ENCODE data around the gene PCOLCE2.

The PCOLCE2 gene

DNA sequence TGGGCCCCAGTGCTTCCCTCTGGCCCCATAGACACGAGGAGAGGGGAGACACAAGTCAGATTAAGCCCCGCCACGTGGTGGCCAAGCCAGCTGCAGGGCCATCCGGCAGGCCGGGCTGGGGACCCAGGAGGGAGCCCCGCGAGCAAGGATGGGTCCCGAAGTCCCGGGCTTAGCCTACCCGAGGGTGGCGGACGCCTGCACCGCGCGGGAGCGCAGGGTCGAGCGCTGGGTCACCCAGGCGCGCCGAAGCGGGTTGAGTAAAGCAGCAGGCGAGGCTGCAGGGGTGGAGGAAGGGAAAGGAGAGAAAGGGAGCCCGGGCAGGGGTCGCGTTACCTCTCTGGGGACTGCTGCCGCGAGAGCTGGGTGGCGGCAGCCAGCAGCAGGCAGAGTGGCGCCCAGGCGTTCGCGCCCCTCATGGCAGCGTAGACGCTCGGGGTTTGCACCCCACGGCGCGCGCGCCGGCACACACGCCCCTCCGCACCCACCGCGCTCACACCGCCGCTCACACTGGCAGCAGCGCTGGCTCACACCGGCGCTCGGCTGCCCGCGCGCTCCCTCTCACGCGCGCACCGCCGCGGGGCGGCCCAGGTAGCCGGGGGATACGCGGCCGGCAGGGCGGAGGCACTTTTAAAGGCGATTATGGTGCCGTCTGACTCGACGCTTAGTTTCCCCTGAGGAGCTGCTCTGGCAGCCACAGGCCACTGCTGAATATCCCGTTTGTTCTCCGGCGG is at the start of gene PCOLCE2:
Gene PCOLCE2 (minus strand): TSS at position 603 of the 731 bp plus-strand sequence. CDS start 187 bp downstream, at position 416.
- peak; percentile 64 for DNase-seq

DNA sequence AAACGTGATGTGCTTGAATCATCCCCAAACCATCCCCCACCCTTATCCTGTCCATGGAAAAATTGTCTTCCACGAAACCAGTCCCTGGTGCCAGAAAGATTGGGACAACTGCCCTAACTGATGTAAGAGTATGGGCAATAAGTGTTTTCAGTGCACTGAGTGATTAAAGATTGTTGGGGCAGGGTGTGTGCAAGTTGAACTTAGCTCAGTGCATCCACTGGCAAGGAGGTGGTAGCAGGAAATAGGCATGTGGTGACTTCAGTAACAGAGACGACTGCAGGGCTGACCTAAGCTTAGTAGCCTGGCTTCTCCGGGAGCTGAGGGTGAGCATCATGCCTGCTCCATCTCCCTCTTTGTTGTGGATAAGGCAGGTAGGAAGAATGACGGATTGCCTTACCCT is 47.1 kb upstream of the PCOLCE2 start:
- no peak for DNase-seq

- no peak for DNase-seq
Measured at GRCh38 chr3:142934887-142935269, 46.0 kb upstream of the PCOLCE2 start.

DNA sequence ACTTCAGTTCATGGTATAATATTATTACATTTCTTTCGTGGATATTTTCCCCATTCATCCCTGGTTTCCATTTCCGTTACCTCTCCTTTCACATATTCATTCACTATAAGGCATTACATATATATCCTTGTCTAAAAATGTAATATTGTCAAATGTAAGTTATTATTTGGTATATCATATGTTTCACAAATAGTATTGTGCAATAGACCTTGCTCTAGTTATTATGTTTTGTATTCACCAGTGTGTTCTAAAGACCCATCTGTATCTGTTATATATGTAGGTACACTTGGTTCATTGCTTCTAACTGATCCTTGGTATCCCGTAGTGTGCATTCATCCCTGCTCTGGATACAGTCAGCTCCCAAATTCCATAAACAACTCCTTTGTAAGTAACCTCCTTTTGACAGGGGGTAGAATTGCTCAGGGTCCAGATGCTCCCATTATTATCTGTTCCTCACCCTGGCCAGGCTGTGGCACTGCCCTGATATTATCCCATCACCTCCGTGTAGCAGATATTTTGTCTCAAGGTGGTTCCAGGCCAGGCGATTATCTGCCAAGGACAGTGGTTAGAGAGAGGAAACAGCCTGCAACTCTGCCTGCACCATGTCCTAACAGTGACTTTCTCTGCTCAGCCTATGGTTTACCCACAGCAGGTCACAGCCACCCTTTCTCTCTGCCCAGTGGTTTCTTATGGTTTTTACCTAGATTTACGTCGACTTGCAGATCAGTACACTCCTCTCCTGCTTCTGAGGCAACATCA is 45.4 kb upstream of the PCOLCE2 start:
- DNase-seq, result no peak

GRCh38 chr3:142931222-142931621 is 42.3 kb upstream of the PCOLCE2 start:
- DNase-seq, result peak; percentile 58

- no peak for DNase-seq
Measured at GRCh38 chr3:142930463-142930862, 41.6 kb upstream of the PCOLCE2 start.

- DNase-seq, result no peak
Measured at GRCh38 chr3:142929890-142930289, 41.0 kb upstream of the PCOLCE2 start.

DNA sequence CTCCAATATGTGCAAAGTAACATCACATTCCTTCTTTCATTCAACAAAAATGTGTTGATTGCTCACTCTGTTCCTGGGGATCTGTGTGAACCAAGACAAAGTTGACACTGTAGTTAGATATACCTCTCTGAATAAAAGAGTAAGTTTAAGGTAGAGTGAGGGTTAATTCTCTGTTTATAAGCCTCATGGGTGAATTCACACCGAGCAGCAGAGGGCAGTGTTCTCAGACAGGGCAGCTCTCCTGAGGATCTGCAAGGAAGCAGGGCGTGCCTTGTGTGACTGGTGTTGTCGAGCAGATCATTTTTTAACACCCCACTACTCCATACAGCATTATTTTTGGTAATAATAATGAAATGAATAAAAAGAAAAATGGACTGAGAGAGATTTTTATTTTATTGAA is 40.2 kb upstream of the PCOLCE2 start:
- DNase-seq, result peak; percentile 61

DNA sequence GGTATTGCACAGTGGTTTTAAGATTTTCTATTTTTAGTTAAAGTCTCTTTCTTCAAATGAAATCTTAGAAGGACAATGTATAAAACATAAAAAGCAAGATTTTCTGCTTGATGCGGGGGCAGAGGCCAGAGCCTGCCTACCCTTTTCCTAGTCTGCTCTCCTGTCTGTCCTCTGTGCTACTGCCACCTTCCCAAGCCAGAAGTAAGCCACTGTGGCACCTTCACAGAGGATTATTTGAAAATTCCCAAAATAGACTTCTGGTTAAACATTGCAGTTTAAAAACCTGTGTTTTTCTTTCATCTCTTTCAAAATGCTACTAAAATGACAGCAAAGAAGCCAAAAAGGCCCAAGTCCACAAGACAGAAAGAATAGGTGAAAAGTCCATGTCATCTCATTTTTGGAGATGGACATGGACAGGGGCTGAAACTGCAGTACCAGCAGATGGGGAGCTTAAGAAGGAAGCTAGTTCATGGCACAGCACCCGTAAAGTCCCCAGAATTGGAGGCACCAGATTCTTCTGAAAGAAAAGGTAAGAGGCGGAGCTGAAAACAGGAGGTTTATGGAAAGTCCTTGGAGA is 37.6 kb upstream of the PCOLCE2 start:
- DNase-seq, result no peak

- no peak for DNase-seq
Measured at GRCh38 chr3:142925140-142925539, 36.3 kb upstream of the PCOLCE2 start.

GRCh38 chr3:142923694-142924093 is 34.8 kb upstream of the PCOLCE2 start:
- DNase-seq, result no peak

DNA sequence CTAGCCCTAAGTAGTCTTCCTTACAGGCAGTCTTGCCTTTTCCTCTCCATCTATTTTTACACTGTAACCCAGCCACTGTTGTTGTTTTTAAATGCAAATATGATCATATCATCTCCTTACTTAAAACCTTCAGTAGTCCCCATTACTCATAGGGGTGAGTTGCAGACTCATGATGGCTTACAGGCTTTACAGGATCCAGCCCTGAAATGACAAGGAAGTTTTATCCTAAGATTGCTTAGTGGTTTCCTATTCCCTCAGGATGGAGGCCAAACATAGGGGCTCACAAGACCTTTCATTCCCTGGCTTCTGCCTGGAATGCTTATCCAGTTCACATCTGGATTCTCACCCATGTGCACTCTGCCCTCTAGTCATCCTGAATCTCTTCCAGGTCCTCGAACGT is 27.7 kb upstream of the PCOLCE2 start:
- no peak for DNase-seq

GRCh38 chr3:142915636-142916035 is 26.8 kb upstream of the PCOLCE2 start:
- no peak for DNase-seq

DNA sequence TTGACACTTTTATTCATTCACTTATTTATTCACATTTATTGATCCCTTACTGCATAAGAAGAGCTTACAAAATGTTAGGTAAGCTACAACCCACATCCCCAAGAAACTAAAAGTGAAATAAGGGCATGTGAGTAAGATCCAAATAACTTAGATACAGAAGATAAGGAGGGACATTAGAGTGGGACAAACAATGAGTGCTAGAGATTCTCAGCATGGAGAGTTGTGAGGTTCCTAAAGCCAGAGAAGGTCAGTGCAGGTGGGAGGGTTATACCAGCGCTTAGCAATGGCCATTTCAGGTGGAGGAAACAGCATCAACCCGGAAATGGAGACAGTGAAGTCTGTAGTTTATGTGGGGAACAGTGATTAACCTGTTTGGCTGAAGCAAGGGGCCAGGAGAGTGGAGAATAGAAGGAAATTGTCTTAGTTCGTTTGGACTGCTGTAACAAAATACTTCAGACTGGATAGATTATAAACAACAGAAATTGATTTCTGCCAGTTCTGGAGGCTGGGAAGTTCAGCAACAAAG is 25.5 kb upstream of the PCOLCE2 start:
- no peak for DNase-seq

DNA sequence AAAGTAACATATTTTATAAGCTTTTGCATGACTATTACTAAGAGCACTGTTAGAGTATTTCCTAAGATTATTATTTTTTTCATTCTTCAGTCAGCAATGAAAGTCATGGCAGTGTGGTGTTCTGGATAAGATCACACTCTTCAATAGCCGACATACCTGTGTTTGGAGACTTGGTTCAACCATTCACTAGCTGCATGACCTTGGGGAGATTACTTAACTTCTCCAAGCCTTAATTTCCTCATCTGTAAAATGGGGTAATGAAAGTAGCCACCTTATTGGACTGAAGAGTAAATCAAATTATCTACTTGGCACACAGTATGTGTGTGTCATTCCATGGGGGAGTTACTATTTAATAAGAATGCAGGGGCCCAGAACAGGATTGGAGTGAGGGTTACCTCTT is 24.5 kb upstream of the PCOLCE2 start:
- no peak for DNase-seq

GRCh38 chr3:142912402-142913172 is 23.7 kb upstream of the PCOLCE2 start:
- DNase-seq, result no peak

DNA sequence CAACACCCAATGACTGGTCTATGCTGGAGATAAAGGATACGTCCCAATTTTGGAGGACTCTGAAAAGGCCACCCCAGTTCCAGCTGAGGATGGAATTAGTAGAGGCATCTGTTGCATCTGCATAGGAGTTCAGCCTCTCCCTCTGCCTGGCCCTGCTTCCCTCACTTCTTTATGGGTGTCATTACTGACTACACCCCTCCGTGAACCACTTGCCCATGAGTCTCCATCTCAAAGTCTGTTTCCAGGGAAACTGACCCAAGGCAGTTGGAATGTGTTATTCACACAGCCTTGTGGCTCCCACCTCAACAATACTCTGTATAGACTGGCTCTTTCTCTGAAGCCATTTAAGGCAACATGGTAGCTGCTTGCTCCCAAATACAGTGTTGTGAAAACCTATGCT is 21.4 kb upstream of the PCOLCE2 start:
- DNase-seq, result no peak

GRCh38 chr3:142909282-142909681 is 20.4 kb upstream of the PCOLCE2 start:
- no peak for DNase-seq

DNA sequence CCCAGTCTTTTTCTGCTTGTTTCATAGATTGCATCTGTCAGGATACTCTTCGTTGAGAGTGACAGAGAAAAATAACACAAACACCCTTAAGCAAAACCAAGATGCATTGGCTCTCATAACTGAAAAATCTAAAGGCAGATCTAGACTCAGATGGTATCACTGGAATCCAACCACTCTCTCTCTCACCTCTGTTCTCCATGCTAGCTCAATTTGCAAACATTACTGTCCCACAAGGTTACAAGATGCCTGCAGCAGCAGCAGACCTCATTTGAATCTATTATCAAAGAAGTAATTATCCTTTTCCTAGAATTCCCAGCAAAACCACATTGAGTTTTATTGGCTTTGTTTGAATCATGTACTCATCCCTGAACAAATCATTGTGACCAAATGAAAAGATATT is 19.1 kb upstream of the PCOLCE2 start:
- DNase-seq, result no peak

DNA sequence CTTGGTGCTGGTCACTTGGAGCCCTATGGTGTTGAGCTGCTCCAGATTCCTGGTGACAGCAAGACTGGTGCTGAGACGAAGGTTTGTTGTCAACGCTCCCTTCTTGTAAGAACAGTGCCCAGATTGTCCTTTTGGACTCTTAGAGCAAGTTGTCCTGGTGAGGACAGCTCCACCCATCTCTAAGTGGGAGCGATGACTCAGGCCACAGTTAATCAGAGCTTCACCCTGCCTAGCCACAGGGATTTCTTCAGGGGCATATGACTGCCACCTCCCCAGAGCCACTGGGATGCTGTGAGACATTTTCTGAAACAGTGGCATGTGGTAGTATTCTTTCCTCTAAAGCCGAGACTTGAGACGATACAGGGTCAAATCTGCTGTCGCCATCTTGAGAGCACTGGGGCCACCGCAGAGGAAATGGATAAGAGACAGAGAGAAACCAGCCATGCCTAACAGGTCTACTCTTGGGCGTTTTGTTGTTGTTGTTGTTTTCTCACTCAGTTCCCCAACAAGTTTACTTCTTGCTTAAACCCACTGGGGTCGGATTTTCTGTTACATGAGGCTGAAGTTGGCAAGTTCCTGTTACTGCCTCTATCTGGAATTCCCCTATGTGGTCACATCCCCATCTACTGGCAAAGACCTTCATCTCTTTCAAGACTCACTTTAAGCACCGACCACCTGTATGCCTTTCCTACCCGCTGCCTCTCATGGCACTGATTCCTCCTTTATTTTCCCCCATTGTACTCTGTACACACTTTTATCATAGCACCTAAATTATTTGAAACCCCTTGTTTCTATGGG is 16.0 kb upstream of the PCOLCE2 start:
- DNase-seq, result no peak

DNA sequence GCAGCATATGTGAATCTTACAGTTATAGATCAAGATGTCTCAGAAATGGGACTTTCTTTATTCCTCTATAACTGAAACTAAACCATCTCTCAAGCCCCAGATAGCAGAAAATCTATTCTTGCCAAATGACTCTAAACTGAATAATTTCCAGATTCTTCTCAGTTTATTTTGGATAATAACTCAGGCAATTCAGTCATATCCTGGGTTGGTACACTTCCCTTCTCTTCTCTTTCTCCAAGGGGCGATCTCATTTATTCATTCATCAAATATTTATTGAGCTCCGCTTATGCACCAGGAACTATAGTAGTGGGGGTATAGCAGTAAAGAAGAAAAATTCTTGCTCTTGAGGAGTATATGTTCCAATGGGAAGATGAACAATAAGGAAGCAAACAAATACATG is 13.5 kb upstream of the PCOLCE2 start:
- no peak for DNase-seq
